HEK293 (cell line): ENCODE results near the gene ASIC3.
A peak's percentile ranks its signal among the peaks of the same experiment; 100 is the strongest.

Source experiments
- CTCF ChIA-PET: fragments of 350-600 bp; formaldehyde crosslinking; extraction: SDS; loops from one replicate; lab custom pipeline; 2021; ENCODE audit warnings: antibody characterized with exemption; lab: Yijun Ruan, JAX
- POLR2A ChIA-PET: fragments of 300-600 bp; formaldehyde crosslinking; extraction: SDS; loops from one replicate; lab custom pipeline; 2020; ENCODE audit warnings: antibody characterized with exemption, inconsistent platforms; lab: Yijun Ruan, JAX
- H3K27ac ChIP-seq: fragments of 200-500 bp; sonication (Bioruptor generic); 2 replicates; pipeline ENCODE4 v1.5.1; 2014; ENCODE audit warnings: low read depth, low read length, control low read depth, inconsistent platforms; ENCODE audit errors: extremely low read depth
- H3K36me3 ChIP-seq, 2 experiments: fragments of 200-500 bp in 1 of 2; sonication (Bioruptor generic) in 1 of 2; 1 replicate in 1 of 2; 2 replicates in 1 of 2; pipeline ENCODE4 v1.5.1; 2014 to 2017; ENCODE audit warnings: inconsistent platforms in 2 of 2, low read length in 2 of 2; ENCODE audit not compliant: control insufficient read depth in 2 of 2, insufficient read depth in 1 of 2
- H3K4me1 ChIP-seq: fragments of 200-500 bp; sonication (Bioruptor generic); 2 replicates; pipeline ENCODE4 v1.5.1; 2014; ENCODE audit warnings: mild to moderate bottlenecking, low read length, inconsistent platforms; ENCODE audit not compliant: control insufficient read depth, insufficient read depth
- H3K4me3 ChIP-seq: 2 replicates; pipeline ENCODE4 v1.5.1; 2011; ENCODE audit warnings: low read depth, mild to moderate bottlenecking, control low read depth, low read length, moderate library complexity
- H3K9me3 ChIP-seq: fragments of 200-500 bp; sonication (Bioruptor generic); 2 replicates; pipeline ENCODE4 v1.5.1; 2014; ENCODE audit warnings: low read depth, low read length, inconsistent platforms; ENCODE audit not compliant: control insufficient read depth, insufficient read depth
- EGR2 ChIP-seq: fragments of 450-650 bp; formaldehyde crosslinking; IDR thresholded peaks from 2 replicates; pipeline ENCODE4 v1.5.1; 2016; ENCODE audit warnings: low read depth, missing biosample characterization, missing genetic modification characterization
- GLIS1 ChIP-seq: fragments of 450-650 bp; formaldehyde crosslinking; IDR thresholded peaks from 2 replicates; pipeline ENCODE4 v1.5.1; 2016; ENCODE audit warnings: missing biosample characterization, missing genetic modification characterization
- GLIS2 ChIP-seq: fragments of 450-650 bp; formaldehyde crosslinking; IDR thresholded peaks from 2 replicates; pipeline ENCODE4 v1.5.1; 2016; ENCODE audit warnings: missing biosample characterization, missing genetic modification characterization
- KLF1 ChIP-seq: fragments of 450-650 bp; formaldehyde crosslinking; IDR thresholded peaks from 2 replicates; pipeline ENCODE4 v1.5.1; 2016; ENCODE audit warnings: missing biosample characterization, missing genetic modification characterization
- KLF10 ChIP-seq: fragments of 450-650 bp; IDR thresholded peaks from 2 replicates; pipeline ENCODE4 v1.5.1; 2018; ENCODE audit warnings: missing biosample characterization, mild to moderate bottlenecking, missing genetic modification characterization
- MZF1 ChIP-seq: fragments of 450-650 bp; formaldehyde crosslinking; IDR thresholded peaks from 2 replicates; pipeline ENCODE4 v1.5.1; 2017; ENCODE audit warnings: missing biosample characterization, missing genetic modification characterization, borderline replicate concordance
- SCRT1 ChIP-seq: fragments of 450-650 bp; formaldehyde crosslinking; IDR thresholded peaks from 2 replicates; pipeline ENCODE4 v1.5.1; 2016; ENCODE audit warnings: missing biosample characterization, missing genetic modification characterization, borderline replicate concordance
- SP2 ChIP-seq: fragments of 450-650 bp; formaldehyde crosslinking; IDR thresholded peaks from 2 replicates; pipeline ENCODE4 v1.5.1; 2016; ENCODE audit warnings: missing biosample characterization, missing genetic modification characterization
- SP3 ChIP-seq: fragments of 450-650 bp; formaldehyde crosslinking; IDR thresholded peaks from 2 replicates; pipeline ENCODE4 v1.5.1; 2016; ENCODE audit warnings: missing biosample characterization, missing genetic modification characterization
- ZBTB17 ChIP-seq: fragments of 450-650 bp; formaldehyde crosslinking; IDR thresholded peaks from 2 replicates; pipeline ENCODE4 v1.5.1; 2016; ENCODE audit warnings: missing biosample characterization, missing genetic modification characterization
- ZBTB20 ChIP-seq: fragments of 450-650 bp; formaldehyde crosslinking; IDR thresholded peaks from 2 replicates; pipeline ENCODE4 v1.5.1; 2016; ENCODE audit warnings: missing biosample characterization, missing genetic modification characterization
- ZBTB48 ChIP-seq: fragments of 450-650 bp; formaldehyde crosslinking; IDR thresholded peaks from 2 replicates; pipeline ENCODE4 v1.5.1; 2016; ENCODE audit warnings: missing biosample characterization, missing genetic modification characterization
- ZFHX2 ChIP-seq: fragments of 450-650 bp; formaldehyde crosslinking; conservative IDR thresholded peaks from 2 replicates; pipeline ENCODE4 v1.5.1; 2016; ENCODE audit warnings: missing biosample characterization, missing genetic modification characterization
- ZFP69B ChIP-seq: fragments of 450-650 bp; formaldehyde crosslinking; IDR thresholded peaks from 2 replicates; pipeline ENCODE4 v1.5.1; 2016; ENCODE audit warnings: missing biosample characterization, missing genetic modification characterization
- ZIC2 ChIP-seq: fragments of 450-650 bp; formaldehyde crosslinking; IDR thresholded peaks from 2 replicates; pipeline ENCODE4 v1.5.1; 2016; ENCODE audit warnings: missing biosample characterization, missing genetic modification characterization
- ZNF10 ChIP-seq: fragments of 450-650 bp; formaldehyde crosslinking; IDR thresholded peaks from 2 replicates; pipeline ENCODE4 v1.5.1; 2017; ENCODE audit warnings: missing biosample characterization, missing genetic modification characterization
- ZNF335 ChIP-seq: fragments of 450-650 bp; formaldehyde crosslinking; conservative IDR thresholded peaks from 2 replicates; pipeline ENCODE4 v1.5.1; 2016; ENCODE audit warnings: missing biosample characterization, missing genetic modification characterization
- ZNF341 ChIP-seq: fragments of 450-650 bp; formaldehyde crosslinking; IDR thresholded peaks from 2 replicates; pipeline ENCODE4; 2016; ENCODE audit warnings: low read depth, missing biosample characterization, missing genetic modification characterization
- ZNF366 ChIP-seq: fragments of 450-650 bp; formaldehyde crosslinking; conservative IDR thresholded peaks from 2 replicates; pipeline ENCODE4 v1.5.1; 2016; ENCODE audit warnings: missing biosample characterization, missing genetic modification characterization
- ZNF391 ChIP-seq: fragments of 450-650 bp; formaldehyde crosslinking; IDR thresholded peaks from 2 replicates; pipeline ENCODE4 v1.5.1; 2016; ENCODE audit warnings: low read depth, missing biosample characterization, missing genetic modification characterization, borderline replicate concordance
- ZNF521 ChIP-seq: fragments of 450-650 bp; formaldehyde crosslinking; IDR thresholded peaks from 2 replicates; pipeline ENCODE4 v1.5.1; 2017; ENCODE audit warnings: missing biosample characterization, mild to moderate bottlenecking, missing genetic modification characterization
- ZNF548 ChIP-seq: fragments of 450-650 bp; formaldehyde crosslinking; IDR thresholded peaks from 2 replicates; pipeline ENCODE4 v1.5.1; 2016; ENCODE audit warnings: missing biosample characterization, missing genetic modification characterization
- ZNF596 ChIP-seq: fragments of 450-650 bp; IDR thresholded peaks from 2 replicates; pipeline ENCODE4 v1.5.0; 2018; ENCODE audit warnings: missing biosample characterization, mild to moderate bottlenecking, missing genetic modification characterization, moderate library complexity
- ZNF629 ChIP-seq: fragments of 450-650 bp; formaldehyde crosslinking; IDR thresholded peaks from 2 replicates; pipeline ENCODE4 v1.5.1; 2017; ENCODE audit warnings: missing biosample characterization, missing genetic modification characterization
- TF ChIP-seq, protein P1 (sequence below): fragments of 450-650 bp; formaldehyde crosslinking; IDR thresholded peaks from 2 replicates; pipeline ENCODE4 v1.5.1; 2016; ENCODE audit warnings: missing biosample characterization, missing genetic modification characterization
- TF ChIP-seq, protein P2 (sequence below): fragments of 450-650 bp; formaldehyde crosslinking; IDR thresholded peaks from 2 replicates; pipeline ENCODE4 v1.5.1; 2016; ENCODE audit warnings: missing biosample characterization, missing genetic modification characterization

ASIC3 gene

DNA sequence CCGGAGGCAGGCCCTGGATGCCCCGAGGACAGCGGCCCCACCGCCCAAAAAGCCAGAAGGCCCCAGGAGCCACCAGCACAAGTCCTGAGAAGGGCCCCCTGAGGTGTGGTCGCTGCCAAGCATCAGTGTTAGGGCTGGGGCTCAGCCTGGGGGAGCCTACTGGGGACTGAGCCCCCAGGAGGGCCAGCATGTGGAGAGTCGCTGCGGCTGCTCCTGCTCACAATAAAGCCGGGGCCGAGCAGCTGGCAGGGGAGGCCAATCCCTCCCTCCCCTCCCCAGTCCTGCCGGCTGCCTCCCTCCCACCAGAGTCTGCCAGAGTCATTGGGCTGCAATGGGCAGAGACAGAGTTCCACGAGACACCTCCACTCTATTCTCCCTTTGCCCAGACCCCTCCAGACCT, 3.1 kb upstream of the ASIC3 start:
- POLR2A ChIA-PET: interaction anchor here (1.4 kb wide), 1 partner anchor 17 kb away, joined by 4 read pairs; the partner anchor contains the start of gene ABCB8
- TF ChIP-seq, protein P1, sequence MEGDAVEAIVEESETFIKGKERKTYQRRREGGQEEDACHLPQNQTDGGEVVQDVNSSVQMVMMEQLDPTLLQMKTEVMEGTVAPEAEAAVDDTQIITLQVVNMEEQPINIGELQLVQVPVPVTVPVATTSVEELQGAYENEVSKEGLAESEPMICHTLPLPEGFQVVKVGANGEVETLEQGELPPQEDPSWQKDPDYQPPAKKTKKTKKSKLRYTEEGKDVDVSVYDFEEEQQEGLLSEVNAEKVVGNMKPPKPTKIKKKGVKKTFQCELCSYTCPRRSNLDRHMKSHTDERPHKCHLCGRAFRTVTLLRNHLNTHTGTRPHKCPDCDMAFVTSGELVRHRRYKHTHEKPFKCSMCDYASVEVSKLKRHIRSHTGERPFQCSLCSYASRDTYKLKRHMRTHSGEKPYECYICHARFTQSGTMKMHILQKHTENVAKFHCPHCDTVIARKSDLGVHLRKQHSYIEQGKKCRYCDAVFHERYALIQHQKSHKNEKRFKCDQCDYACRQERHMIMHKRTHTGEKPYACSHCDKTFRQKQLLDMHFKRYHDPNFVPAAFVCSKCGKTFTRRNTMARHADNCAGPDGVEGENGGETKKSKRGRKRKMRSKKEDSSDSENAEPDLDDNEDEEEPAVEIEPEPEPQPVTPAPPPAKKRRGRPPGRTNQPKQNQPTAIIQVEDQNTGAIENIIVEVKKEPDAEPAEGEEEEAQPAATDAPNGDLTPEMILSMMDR: no peak
- TF ChIP-seq ZNF548 (no peak), GLIS1 (tag by site-specific recombination) (peak; percentile 51), ZNF335 (tag by site-specific recombination) (no peak), ZIC2 (tag by site-specific recombination) (peak; percentile 80), ZNF391 (tag by site-specific recombination) (no peak)
- peaks cover 0 to 36% of the 10 kb centered on the region in 2 experiments; a peak in 1 of 3 replicates for H3K36me3 ChIP-seq
- H3K27ac ChIP-seq: no peak overlapping the region
- H3K4me1 ChIP-seq: no peaks in the 10 kb centered on the region
- no peaks in the 10 kb centered on the region for H3K9me3 ChIP-seq
- H3K4me3 ChIP-seq: no peak overlapping the region
- CTCF ChIA-PET: interaction anchor here (0.7 to 1.2 kb wide), 2 partner anchors 33 to 36 kb away, joined by 3 to 4 read pairs; partner anchors contain the start of gene FASTK

DNA sequence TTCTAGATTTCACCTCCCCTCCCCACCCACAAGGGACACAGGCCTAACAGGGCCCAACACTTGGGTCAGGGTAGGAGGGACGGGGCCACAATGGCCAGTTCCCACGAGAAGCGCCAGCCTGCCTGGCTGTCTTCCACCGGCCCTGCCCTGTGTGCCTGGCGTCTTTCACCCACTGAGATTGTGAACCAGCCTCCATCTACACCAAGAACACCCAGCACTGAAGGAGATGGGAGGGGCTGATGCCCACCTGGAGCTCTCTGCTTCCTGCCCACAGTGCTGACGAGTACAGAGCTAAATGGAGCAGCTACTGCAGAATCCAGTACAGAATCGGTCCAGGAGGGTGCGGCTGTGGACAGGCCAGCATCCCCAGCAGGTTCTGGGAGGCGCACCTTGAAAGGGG, 2.4 kb upstream of the ASIC3 start:
- no peaks in the 10 kb centered on the region for H3K4me1 ChIP-seq
- POLR2A ChIA-PET: interaction anchor here (1.4 kb wide), 1 partner anchor 18 kb away, joined by 4 read pairs; the partner anchor contains the start of gene ABCB8
- no peak overlapping the region for H3K4me3 ChIP-seq
- peaks cover 0 to 36% of the 10 kb centered on the region in 2 experiments; a peak in 1 of 3 replicates for H3K36me3 ChIP-seq
- H3K9me3 ChIP-seq: no peaks in the 10 kb centered on the region
- H3K27ac ChIP-seq: no peak overlapping the region
- CTCF ChIA-PET: interaction anchor here (0.8 to 1.2 kb wide), 2 partner anchors 28 to 33 kb away, joined by 3 read pairs; no protein-coding TSS in a partner anchor
- TF ChIP-seq SCRT1 (no peak), ZNF629 (no peak), MZF1 (tag by site-specific recombination) (no peak), ZNF366 (tag by site-specific recombination) (no peak)
- TF ChIP-seq, protein P2, sequence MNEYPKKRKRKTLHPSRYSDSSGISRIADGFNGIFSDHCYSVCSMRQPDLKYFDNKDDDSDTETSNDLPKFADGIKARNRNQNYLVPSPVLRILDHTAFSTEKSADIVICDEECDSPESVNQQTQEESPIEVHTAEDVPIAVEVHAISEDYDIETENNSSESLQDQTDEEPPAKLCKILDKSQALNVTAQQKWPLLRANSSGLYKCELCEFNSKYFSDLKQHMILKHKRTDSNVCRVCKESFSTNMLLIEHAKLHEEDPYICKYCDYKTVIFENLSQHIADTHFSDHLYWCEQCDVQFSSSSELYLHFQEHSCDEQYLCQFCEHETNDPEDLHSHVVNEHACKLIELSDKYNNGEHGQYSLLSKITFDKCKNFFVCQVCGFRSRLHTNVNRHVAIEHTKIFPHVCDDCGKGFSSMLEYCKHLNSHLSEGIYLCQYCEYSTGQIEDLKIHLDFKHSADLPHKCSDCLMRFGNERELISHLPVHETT (tag by site-specific recombination): no peak

DNA sequence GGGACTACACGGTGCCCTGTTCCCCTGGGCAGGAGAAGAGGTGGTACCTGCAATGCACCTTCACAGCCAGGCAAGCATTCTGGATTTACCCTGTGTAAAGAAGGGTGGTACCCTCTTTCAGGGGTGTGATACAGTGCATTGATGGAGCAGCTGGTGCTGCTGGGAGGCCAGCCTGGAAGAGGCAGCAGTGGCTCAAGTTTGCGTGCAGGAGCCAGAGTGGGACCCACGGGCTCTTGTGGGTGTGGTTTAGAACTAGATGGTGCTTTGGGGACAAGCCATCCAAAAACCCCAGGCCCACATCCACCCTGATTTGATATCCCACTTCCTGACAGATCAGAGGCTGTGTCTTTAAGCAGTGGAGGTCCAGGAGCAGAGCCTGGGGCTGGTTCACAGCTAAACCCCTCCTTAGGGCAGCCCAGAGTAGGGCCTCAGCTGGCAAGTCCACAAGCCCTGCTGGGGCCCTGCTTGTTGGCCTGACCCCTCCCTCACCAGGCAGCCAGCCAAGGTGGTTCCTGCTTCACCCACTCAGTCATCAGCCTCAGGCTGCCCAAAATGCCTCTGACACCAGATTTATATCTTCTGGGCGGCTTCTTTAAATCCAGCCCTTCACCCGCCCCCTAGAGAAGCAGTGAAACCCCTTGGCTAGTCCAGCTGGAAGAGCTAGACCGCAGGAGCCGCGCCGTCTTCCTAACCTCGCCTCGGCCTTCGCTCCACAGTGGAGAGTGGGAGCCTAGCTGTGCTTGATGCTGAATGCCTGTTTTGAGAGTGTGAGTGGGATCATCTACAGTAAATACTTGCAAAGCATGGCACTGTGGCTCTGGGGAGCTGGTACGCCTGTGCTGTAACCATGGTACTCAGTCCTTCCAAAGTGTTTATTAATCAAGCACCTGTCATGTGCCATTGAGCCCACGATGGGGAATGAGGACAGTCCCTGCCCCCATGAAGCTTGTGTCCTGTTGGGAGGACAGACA, 1.4 kb upstream of the ASIC3 start:
- H3K9me3 ChIP-seq: no peaks in the 10 kb centered on the region
- H3K4me1 ChIP-seq: no peaks in the 10 kb centered on the region
- ChIA-PET POLR2A (interaction anchor here (0.5 to 1.4 kb wide), 6 partner anchors 8 to 22 kb away, joined by 3 to 7 read pairs (median 4); partner anchors contain the start of genes ABCB8, ATG9B and CDK5), CTCF (interaction anchor here (0.6 to 0.9 kb wide), 3 partner anchors 14 to 29 kb away, joined by 3 to 6 read pairs (median 3); no protein-coding TSS in a partner anchor)
- H3K36me3 ChIP-seq: peaks cover 0 to 27% of the 10 kb centered on the region in 2 experiments; a peak in 1 of 3 replicates
- no peak overlapping the region for H3K4me3 ChIP-seq
- H3K27ac ChIP-seq: no peak overlapping the region
- TF ChIP-seq ZNF10 (no peak), ZBTB20 (tag by site-specific recombination) (peak; percentile 41; the same call in 1 of the 2 replicates), KLF10 (tag by site-specific recombination) (0 out of 2 replicates have a peak, but pooled peaks have one; percentile 44), ZNF341 (tag by site-specific recombination) (no peak), ZFP69B (peak; percentile 72), GLIS1 (tag by site-specific recombination) (0 out of 2 replicates have a peak, but pooled peaks have one; percentile 8), GLIS2 (tag by site-specific recombination) (peak; percentile 48; the same call in 1 of the 2 replicates), EGR2 (tag by site-specific recombination) (peak; percentile 61), ZNF521 (tag by site-specific recombination) (no peak), SP2 (tag by site-specific recombination) (0 out of 2 replicates have a peak, but pooled peaks have one; percentile 20), ZNF596 (tag by site-specific recombination) (no peak), KLF1 (tag by site-specific recombination) (peak; percentile 6; the same call in 1 of the 2 replicates), SP3 (tag by site-specific recombination) (0 out of 2 replicates have a peak, but pooled peaks have one; percentile 7), ZBTB48 (tag by site-specific recombination) (peak; percentile 45), ZFHX2 (tag by site-specific recombination) (peak; percentile 55), ZBTB17 (tag by site-specific recombination) (peak; percentile 75), ZNF335 (tag by site-specific recombination) (peak; percentile 62)
